Measurements from ENCODE around the gene ASRGL1.

Gene ASRGL1

GRCh38 chr11:62433141-62433903 is 96.1 kb downstream of the ASRGL1 start:
- no peak overlapping the region for H3K4me3 ChIP-seq (ENCODE audit: control insufficient read depth, low read depth, low read length)
- DNase-seq (ENCODE audit: low read depth), result no peak
- no peak for TF ChIP-seq CTCF (conservative IDR thresholded peaks at IDR 0.05; ENCODE audit: control insufficient read depth, insufficient read depth, low read depth, low read length)

GRCh38 chr11:62433904-62434276 is 96.6 kb downstream of the ASRGL1 start:
- no peak for DNase-seq (ENCODE audit: low read depth)
- H3K4me3 ChIP-seq (ENCODE audit: control insufficient read depth, low read depth, low read length), result no peak overlapping the region
- no peak for TF ChIP-seq CTCF (conservative IDR thresholded peaks at IDR 0.05; ENCODE audit: control insufficient read depth, insufficient read depth, low read depth, low read length)

GRCh38 chr11:62435846-62436660 is 98.8 kb downstream of the ASRGL1 start:
- no peak for TF ChIP-seq CTCF (conservative IDR thresholded peaks at IDR 0.05; ENCODE audit: control insufficient read depth, insufficient read depth, low read depth, low read length)
- H3K4me3 ChIP-seq (ENCODE audit: control insufficient read depth, low read depth, low read length), result no peak overlapping the region
- DNase-seq (ENCODE audit: low read depth), result no peak

- H3K4me3 ChIP-seq (ENCODE audit: control insufficient read depth, low read depth, low read length), result no peak overlapping the region
- DNase-seq (ENCODE audit: low read depth), result no peak
- no peak for TF ChIP-seq CTCF (conservative IDR thresholded peaks at IDR 0.05; ENCODE audit: control insufficient read depth, insufficient read depth, low read depth, low read length)
Measured at GRCh38 chr11:62437616-62438015, 100.4 kb downstream of the ASRGL1 start.

- no peak for TF ChIP-seq CTCF (conservative IDR thresholded peaks at IDR 0.05; ENCODE audit: control insufficient read depth, insufficient read depth, low read depth, low read length)
- no peak overlapping the region for H3K4me3 ChIP-seq (ENCODE audit: control insufficient read depth, low read depth, low read length)
- no peak for DNase-seq (ENCODE audit: low read depth)
Measured at GRCh38 chr11:62438641-62439040, 101.4 kb downstream of the ASRGL1 start.

- DNase-seq (ENCODE audit: low read depth), result peak; percentile 75
- no peak overlapping the region for H3K4me3 ChIP-seq (ENCODE audit: control insufficient read depth, low read depth, low read length)
Measured at GRCh38 chr11:62439785-62440602, 102.7 kb downstream of the ASRGL1 start.

More at GRCh38 chr11:62439785-62440602, 102.7 kb downstream of the ASRGL1 start:
- peak; percentile 13 for TF ChIP-seq CTCF (conservative IDR thresholded peaks at IDR 0.05; ENCODE audit: control insufficient read depth, insufficient read depth, low read depth, low read length)
